ENCODE measurements around the gene ABCA5.

ABCA5 gene

DNA sequence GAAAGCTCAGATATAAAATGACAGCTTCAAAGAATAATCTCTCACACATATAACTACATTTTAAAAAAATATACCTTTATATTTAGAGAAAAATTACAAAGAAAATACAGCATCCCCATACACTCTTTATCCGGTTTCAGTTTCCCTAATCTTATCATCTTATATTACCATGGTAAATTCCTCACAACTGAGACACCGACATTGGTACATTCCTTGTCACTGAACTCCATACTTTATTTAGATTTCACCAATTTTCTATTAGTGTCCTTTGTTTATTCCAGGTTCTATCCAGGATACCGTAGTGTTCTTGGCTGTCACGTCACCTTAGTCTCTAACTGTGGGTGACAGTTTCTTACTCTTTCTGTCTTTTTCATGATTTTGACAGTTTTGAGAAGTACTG, 76.3 kb downstream of the ABCA5 start:
- no peak for DNase-seq

DNA sequence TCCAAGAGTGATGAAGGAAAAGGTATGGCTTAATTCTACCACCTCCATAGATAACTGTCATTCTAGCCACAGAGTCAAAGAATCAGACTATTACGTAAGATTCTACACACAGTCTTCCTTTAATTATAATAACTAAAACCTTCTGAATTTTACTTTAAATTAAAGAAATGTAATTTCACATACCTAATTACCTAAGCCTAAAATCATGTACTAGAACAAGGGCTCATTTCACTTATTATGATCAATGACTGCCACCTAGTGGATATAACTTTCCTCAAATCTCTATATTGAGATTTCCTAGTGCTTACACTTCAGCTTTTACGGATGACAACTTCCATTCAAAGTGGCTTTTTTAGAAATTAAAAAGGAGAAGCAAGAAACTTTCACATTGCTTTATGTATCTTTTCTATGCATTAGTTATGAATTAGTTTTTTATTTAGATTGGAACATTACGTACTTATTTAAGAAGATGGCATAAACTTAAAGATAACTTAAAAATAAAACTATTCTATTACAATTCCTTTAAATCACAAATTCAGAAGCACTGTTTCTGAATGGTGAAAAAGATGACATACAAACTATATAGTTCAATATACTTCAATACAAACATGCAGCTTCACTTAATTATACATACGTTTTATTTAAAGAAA, 80.1 kb downstream of the ABCA5 start:
- peak; percentile 87 for DNase-seq

GRCh38 chr17:69246202-69246601, 80.7 kb downstream of the ABCA5 start:
- DNase-seq, result no peak

DNA sequence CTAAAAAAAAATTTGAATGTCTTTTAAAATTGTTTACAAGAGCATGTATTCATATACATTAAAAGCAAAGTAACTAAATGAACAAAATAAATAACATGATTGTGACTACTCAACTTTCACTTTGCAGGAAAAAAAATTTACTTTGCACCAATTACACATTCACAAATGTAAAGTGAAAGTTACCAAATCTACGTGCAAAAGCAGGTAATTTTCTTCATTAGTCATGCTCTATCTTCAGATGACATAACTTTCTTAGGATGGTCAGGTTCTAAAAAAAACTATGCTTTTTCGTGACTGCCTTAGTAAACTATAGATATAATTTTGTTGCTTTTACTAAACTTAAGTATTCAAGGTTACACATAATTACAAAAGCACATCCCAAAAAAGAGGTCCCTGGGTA, 81.3 kb downstream of the ABCA5 start:
- DNase-seq, result no peak

DNA sequence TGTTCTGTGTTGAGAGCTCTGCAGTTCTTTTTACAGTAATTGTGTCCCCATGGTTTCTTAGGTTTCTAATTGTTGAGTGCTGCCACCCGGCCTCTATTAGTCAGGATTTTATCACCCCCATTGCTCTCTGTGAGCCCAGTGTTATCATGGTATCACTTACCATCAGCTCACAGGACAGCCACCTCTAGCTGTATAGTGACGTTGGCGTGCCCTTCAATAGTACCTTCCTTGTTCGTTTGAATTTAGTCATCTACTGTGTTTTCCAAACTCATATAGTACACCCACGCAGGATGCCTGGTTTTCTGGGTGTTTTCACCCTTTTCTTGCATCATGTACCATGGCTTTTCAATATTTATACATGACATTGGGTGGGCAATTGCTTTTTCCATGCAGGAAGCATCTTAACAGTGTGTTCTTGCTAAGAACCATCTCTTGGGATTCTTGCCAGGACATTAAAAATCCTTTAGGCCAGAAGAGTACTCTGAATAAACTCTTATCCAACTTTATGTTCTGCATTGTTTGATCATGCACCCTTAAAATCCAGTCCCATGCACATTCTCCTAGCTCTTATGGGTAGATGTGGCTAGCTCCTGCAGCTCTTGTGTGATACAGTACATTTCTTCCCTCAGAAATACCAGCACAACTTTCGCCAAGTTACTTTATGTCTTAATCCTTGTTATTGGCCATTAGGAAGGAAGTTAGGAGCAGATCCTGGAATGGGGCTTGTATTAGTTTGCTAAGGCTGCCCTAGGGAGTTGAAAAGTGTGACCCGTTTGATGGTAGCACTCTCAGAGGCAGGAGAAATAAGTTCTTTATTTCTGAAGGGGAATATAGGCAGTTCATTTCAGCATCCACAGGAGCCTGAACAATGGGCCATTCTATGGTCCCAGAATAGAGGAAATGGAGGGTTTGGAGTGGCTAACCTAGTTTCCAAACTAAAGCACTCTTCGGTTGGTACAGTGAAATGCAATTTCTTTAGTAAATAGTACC, 87.0 kb downstream of the ABCA5 start:
- DNase-seq, result no peak

DNA sequence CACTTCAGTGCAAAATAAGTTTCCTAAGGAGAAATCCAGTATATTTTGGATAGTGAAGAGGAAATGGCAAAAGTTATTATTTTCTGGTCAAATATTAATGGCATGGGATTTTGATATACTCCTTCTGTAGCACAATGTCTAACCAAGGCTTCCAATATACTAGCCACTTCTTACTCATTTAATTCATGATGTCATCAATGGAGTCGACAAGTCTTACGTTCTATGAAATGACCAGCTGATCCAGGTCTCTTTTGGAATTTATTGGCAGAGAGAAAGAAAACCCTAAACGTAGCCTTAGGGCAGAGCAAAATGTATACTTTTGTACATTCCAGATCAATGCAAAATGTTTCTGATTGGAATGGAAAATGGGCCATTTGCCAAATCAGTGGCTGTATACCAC, 90.0 kb downstream of the ABCA5 start:
- no peak for DNase-seq

DNA sequence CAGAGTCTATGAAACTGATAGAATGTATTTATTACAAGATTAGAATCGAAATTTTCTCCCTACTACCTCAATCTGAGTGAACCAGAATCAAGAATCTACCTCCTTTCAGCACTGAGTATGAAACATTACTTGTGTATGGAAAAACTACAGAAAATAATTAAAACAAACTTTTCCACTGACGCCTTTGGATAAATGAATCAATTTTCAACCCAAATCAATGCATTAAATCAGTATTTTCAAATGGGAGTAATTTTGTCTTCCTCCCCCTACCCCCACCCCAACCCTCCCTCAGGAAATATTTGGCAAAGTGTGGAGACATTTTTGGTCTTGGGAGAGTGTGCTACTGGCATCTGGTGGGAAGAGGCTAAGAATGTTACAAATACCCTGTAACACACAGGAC, 90.5 kb downstream of the ABCA5 start:
- DNase-seq, result no peak

DNA sequence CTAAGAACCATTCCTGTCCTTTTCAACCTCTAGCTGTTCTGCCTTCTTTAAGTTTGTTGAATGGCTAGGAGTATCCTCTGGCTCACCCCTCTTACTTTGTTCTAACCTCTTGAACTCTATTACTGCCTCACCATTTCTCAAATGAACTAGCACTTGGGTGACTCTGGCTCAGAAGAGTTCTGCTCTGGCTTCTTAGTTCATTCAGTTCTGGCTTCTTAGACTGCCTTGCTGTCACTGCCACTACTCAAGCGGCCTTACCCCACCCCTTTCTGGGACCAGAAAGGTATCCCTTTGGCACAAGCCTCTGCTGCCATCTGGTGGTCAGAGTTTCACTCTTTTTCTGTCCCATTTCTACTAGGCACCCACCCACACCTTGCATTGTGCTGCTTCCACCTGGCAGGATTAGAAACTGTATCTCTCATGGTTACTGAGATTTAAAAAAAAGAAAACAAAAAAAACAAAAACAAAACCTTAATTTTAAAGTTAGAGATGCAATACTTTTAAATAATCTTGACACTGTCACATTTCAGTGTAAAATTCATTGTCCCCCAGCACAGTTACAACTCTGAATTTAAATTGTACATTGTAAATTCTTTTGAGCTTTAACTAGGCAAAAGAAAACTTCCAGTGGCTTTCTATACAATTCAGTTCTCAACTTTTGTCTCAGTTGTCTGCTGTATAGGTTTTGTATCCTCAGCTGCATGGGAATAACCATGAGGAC, 91.4 kb downstream of the ABCA5 start:
- DNase-seq, result peak; percentile 95

DNA sequence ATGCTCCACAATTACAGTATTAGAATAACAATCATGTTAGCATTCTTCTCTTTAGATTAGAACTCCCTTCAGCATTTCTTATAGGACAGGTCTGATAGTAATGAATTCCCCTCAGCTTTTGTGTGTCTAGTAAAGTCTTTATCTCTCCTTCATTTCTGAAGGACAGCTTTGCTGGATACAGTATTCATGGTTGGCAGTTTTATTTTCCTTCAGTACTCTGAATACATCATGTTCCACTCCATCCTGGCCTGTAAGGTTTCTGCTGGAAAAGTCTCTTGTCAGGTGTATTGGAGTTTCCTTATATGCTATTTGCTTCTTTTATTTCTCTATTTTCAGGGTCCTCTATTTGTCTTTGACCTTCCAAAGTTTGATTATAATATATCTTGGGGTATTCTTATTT, 94.3 kb downstream of the ABCA5 start:
- DNase-seq, result no peak

DNA sequence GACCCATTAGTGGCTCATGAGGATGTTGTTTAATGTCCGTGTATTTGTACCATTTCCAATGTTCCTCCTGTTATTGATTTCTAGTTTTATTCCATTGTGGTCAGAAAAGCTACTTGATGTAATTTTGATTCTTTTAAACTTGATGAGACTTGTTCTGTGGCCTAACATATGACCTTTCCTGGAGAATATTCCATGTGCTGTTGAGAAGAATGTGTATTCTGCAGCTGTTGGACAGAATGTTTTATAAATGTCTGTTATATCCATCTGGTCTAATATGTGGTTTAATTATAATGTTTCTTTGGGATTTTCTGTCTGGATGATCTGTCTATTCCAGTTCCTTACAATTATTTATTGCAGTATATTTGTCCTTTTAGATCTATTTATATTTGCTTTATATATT, 95.4 kb downstream of the ABCA5 start:
- no peak for DNase-seq

DNA sequence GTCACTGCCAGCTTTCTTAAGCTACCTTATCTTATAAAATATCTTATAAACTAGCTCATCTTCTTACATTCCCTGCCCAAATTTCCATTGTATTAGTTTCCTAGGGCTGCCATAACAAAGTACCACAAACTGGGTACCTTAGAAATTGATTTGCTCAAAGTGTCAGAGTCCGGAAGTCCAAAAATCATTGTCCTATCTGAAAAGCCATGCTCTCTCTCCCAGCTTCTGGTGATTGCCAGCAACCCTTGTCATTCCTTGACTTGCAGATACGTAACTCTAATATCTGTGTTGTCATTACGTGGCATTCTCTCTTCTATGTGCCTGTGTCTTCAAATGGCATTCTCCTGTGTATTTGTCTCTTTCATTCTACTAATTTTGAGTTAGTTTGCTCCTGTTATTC, 96.0 kb downstream of the ABCA5 start:
- no peak for DNase-seq

DNA sequence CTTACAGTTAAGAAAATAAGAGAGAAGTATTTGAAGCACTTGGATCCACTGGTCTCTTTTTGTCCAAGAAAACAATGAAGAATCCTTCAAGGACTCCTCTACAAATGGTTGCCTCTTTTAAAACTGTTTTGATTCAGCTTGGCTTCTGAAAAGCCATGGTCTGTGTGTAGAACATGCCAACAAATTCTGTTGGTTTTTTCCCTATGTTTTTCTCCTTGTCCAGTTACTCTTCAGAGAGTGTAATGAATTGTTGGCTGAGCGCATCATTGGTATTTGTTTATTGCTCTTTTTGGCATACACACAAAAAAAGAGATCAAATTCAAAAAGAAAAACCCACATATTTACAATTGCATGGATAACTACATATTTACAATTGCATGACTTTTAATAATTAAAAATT, 98.4 kb downstream of the ABCA5 start, which contains the start of gene ABCA10:
TSS of gene ABCA10 (minus strand) at position 249 of the 400 bp plus-strand sequence. CDS start 3,466 bp downstream, outside the sequence.
- no peak for DNase-seq

GRCh38 chr17:69228018-69228417, 98.9 kb downstream of the ABCA5 start:
- no peak for DNase-seq

GRCh38 chr17:69227541-69227940, 99.4 kb downstream of the ABCA5 start:
- peak; percentile 56 for DNase-seq

DNA sequence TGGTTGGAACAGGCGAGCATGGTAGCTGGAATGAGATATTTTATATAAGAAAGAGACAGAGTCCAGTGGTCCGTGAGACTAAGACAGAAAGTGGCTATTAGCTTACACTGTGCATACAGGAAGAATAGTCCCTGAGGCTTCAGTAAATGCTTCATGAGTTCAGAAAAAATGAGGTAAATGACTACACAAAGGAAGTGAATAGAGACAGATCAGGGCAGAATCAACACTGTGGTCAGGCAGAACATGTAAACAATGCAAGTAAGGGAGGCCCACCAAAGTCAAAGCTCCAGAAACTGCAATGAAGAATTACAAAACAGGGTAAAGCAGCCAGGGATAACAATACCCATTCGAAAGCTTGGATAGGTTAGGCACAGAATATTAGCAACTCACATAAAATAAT, 103.1 kb downstream of the ABCA5 start:
- no peak for DNase-seq

- no peak for DNase-seq
These were observed 104.2 kb downstream of the ABCA5 start for GRCh38 chr17:69222707-69223258.

DNA sequence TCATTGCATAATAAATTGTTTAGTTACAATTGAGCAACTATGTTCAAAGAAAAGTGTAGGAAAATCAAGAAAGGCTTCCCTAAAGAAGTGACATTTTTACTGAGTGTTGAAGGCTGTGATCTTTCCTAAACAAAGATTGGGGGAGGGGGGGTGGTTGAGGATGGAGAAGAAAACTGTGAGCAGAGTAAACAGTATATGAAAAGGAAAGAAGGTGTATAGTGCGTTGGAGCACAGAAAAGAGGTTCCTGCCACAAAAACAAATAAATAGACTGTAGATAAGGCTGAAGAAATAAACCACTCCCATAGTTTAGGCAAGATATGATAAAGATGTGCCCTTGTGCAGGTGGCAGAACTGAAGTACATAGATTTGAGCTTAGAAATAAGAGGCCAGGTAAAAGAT, 106.8 kb downstream of the ABCA5 start:
- DNase-seq, result no peak

- no peak for DNase-seq
These were observed 107.9 kb downstream of the ABCA5 start for GRCh38 chr17:69218986-69219385.

DNA sequence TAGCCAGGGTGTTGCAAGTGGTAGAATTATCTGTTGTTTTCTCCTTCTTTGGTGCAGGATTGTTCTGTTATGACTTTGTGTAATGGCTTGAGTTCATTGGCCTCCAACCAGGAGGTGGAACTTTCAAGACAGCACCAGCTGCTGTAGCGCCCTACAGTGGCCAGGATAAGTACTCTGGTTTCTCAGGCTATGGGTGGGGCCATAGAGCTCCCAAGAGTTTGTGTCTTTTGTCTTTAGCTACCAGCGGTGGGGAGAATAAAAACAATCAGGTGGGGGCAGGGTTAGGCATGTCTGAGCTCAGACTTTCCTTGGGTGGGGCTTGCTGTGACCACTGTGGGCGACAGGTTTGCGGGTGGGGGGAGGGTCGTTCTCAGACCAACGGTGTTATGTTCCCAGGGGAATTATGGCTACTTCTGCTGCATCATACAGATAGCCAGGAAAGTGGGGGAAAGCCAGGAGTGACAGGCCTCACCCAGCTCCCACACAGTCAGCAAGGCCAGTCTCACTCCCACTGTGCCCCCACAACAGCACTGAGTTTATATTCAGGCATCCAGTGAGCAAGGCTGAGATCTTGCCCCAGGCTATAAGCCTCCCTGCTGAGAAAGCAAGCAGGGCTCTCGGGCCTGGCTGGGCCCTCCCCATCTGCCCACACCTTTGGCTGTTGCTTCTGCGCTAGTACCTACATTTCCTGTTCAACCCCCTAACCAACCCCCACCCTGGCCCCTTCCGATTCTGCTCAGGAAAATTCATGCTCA, 113.7 kb downstream of the ABCA5 start:
- DNase-seq, result no peak

GRCh38 chr17:69208640-69209039, 118.3 kb downstream of the ABCA5 start:
- no peak for DNase-seq

DNA sequence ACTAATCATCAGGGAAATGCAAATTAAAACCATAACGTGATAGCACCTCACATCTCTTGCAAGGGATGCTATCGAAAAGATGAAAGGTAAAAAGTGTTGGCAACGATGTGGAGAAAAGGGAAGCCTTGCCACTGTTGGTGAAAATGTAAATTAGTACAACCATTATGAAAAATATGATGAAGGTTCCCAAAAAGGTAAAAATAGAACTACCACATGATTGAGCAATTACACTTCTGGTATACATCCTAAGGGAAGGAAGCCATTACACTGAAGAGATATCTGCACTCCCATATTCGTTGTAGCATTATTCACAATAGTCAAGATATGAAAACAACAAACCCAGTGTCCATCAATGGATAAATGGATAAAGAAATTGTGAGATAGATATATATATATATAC, 119.8 kb downstream of the ABCA5 start:
- DNase-seq, result no peak

- DNase-seq, result no peak
These were observed 128.7 kb downstream of the ABCA5 start for GRCh38 chr17:69198238-69198637.

Data from hematopoietic multipotent progenitor cell treated with erythropoietin and hydrocortisone succinate and interleukin-3 and kit ligand, for 6 days (in vitro differentiated cells).